Upper lobe of left lung (tissue), 6 donors: ENCODE results near the gene DENND1A. TPM values are rescaled to one million over a fixed set of nuclear protein-coding genes. Genes with fewer than 3 reads are reported as not detected.

Experiments used
- ATAC-seq, 2 donors: fragments of 200-7000 bp; cut with Tn5 transposase; one replicate each; pipeline ENCODE4 v1.9.1; 2022; ENCODE audit warnings: mild to moderate bottlenecking in 2 of 2, moderate library complexity in 2 of 2; ENCODE audit not compliant: low FRiP score in 2 of 2
- DNase-seq, 2 donors: peaks; one replicate each; pipeline ENCODE4 v3.0.0-alpha.2; 2019 to 2020
- H3K27ac ChIP-seq, 4 donors: fragments of 200-600 bp; sonication (generic); one replicate each; pipeline ENCODE4 v1.5.1; 2016 to 2019
- H3K27me3 ChIP-seq, 4 donors: fragments of 200-600 bp; sonication (generic); one replicate each; pipeline ENCODE4 v1.5.1; 2017 to 2019
- H3K36me3 ChIP-seq, 4 donors: fragments of 200-600 bp; sonication (generic); one replicate each; pipeline ENCODE4 v1.5.1; 2016 to 2019
- H3K4me1 ChIP-seq, 4 donors: fragments of 200-600 bp; sonication (generic); one replicate each; pipeline ENCODE4 v1.5.1; 2018 to 2019
- H3K4me3 ChIP-seq, 4 donors: fragments of 200-600 bp; sonication (generic); one replicate each; pipeline ENCODE4 v1.5.1; 2017 to 2019; ENCODE audit warnings: mild to moderate bottlenecking in 2 of 4, moderate library complexity in 1 of 4
- H3K9me3 ChIP-seq, 4 donors: fragments of 200-600 bp; sonication (generic); one replicate each; pipeline ENCODE4 v1.5.1; 2018 to 2019
- CTCF ChIP-seq, 6 experiments: fragments of 450-650 bp in 4 of 6; fragments of 200-600 bp in 2 of 6; sonication (generic) in 2 of 6; IDR thresholded peaks; one replicate each; pipeline ENCODE4 v1.5.1; 2016 to 2019; ENCODE audit warnings: antibody characterized with exemption in 6 of 6
- EP300 ChIP-seq, 4 donors: sonication (generic); formaldehyde crosslinking; IDR thresholded peaks; one replicate each; pipeline ENCODE4 v1.5.1; 2017; ENCODE audit warnings: antibody characterized with exemption in 4 of 4, control low read depth in 2 of 4
- POLR2A ChIP-seq, 4 donors: fragments of 450-650 bp; IDR thresholded peaks; one replicate each; pipeline ENCODE4 v1.5.1; 2016 to 2017; ENCODE audit warnings: antibody characterized with exemption in 4 of 4, mild to moderate bottlenecking in 2 of 4
- POLR2AphosphoS5 ChIP-seq, 2 donors: sonication (generic); formaldehyde crosslinking; IDR thresholded peaks; one replicate each; pipeline ENCODE4 v1.5.1; 2017; ENCODE audit warnings: antibody characterized with exemption in 2 of 2
- WGBS, 2 donors: methylation state at CpG; one replicate each; pipeline ENCODE4 v1.1.5; 2017 to 2018; 5-methylcytosine and 5-hydroxymethylcytosine counted together
- total RNA-seq, 6 donors: library from RNA; depleted of rRNA in 4 of 6; stranded (reverse); fragments of >200 nt in 4 of 6; gene quantifications; one replicate each; pipeline versions ENCODE4 v1.1.0 to v1.2.1, GENCODE V29; 2016 to 2021
- donor health status: DM: no; HTN: no; CAD: no; lungs with moderate emphysema.
- donor health status: DM: no; HTN: yes; CAD: no; lungs with severe emphysema.

Gene DENND1A
- total RNA-seq, 6 donors from 2014 or later: 9.8 to 46.1 (median 16.0) TPM

- no peak overlapping the region for H3K27ac ChIP-seq
- no peaks in the 10 kb centered on the region for H3K27me3 ChIP-seq
- no peak overlapping the region for H3K4me3 ChIP-seq
- H3K9me3 ChIP-seq: no peaks in the 10 kb centered on the region
- no peaks in the 10 kb centered on the region for H3K4me1 ChIP-seq
- no peak for ATAC-seq
- no peak for TF ChIP-seq POLR2A (IDR thresholded peaks at IDR 0.05)
- no peak for TF ChIP-seq POLR2AphosphoS5 (IDR thresholded peaks at IDR 0.05)
- no peak for TF ChIP-seq EP300 (IDR thresholded peaks at IDR 0.05)
- no peak for TF ChIP-seq CTCF (IDR thresholded peaks at IDR 0.05)
- peaks cover 0 to 8% (median under 1%) of the 10 kb centered on the region in 4 donors for H3K36me3 ChIP-seq
- 45 to 72% methylated on average over 14 of the region's 14 CpGs for WGBS, 2 donors
- DNase-seq: no peak
These were observed 542.2 kb downstream of the DENND1A start for GRCh38 chr9:123387686-123388085.

- ATAC-seq: no peak
- H3K4me3 ChIP-seq: no peak overlapping the region
- H3K9me3 ChIP-seq: no peaks in the 10 kb centered on the region
- H3K36me3 ChIP-seq: peaks cover 0 to 21% (median 6%) of the 10 kb centered on the region in 4 donors
- H3K27me3 ChIP-seq: no peaks in the 10 kb centered on the region
- TF ChIP-seq POLR2A (IDR thresholded peaks at IDR 0.05): no peak
- TF ChIP-seq POLR2AphosphoS5 (IDR thresholded peaks at IDR 0.05): no peak
- no peak for TF ChIP-seq CTCF (IDR thresholded peaks at IDR 0.05)
- TF ChIP-seq EP300 (IDR thresholded peaks at IDR 0.05): no peak
- 90 to 92% methylated on average over 20 to 27 of the region's 27 CpGs for WGBS, 2 donors
- DNase-seq: peak in 1 of 2 donors; percentile 70
- H3K27ac ChIP-seq: no peak overlapping the region
- H3K4me1 ChIP-seq: no peaks in the 10 kb centered on the region
These were observed 546.3 kb downstream of the DENND1A start for GRCh38 chr9:123383512-123384170.

GRCh38 chr9:123382653-123383511 is 547.0 kb downstream of the DENND1A start:
- WGBS, 2 donors: 93 to 98% methylated on average over 15 to 27 of the region's 27 CpGs
- Histone ChIP-seq H3K27me3 (no peaks in the 10 kb centered on the region), H3K9me3 (no peaks in the 10 kb centered on the region), H3K4me1 (no peaks in the 10 kb centered on the region), H3K4me3 (no peak overlapping the region), H3K27ac (no peak overlapping the region), H3K36me3 (peaks cover 0 to 21% (median 6%) of the 10 kb centered on the region in 4 donors)
- ATAC-seq (no peak), DNase-seq (no peak)
- TF ChIP-seq POLR2A (IDR thresholded peaks at IDR 0.05): no peak
- no peak for TF ChIP-seq EP300 (IDR thresholded peaks at IDR 0.05)
- TF ChIP-seq POLR2AphosphoS5 (IDR thresholded peaks at IDR 0.05): no peak
- no peak for TF ChIP-seq CTCF (IDR thresholded peaks at IDR 0.05)

GRCh38 chr9:123380852-123381705 is 548.8 kb downstream of the DENND1A start:
- H3K27me3 ChIP-seq: no peaks in the 10 kb centered on the region
- H3K4me1 ChIP-seq: peaks cover 0 to under 1% (median 0%) of the 10 kb centered on the region in 4 donors
- no peak for TF ChIP-seq POLR2A (IDR thresholded peaks at IDR 0.05)
- no peak for TF ChIP-seq EP300 (IDR thresholded peaks at IDR 0.05)
- no peak for TF ChIP-seq POLR2AphosphoS5 (IDR thresholded peaks at IDR 0.05)
- no peak for TF ChIP-seq CTCF (IDR thresholded peaks at IDR 0.05)
- H3K27ac ChIP-seq: no peak overlapping the region
- DNase-seq: peak in 1 of 2 donors; percentile 72
- WGBS, 2 donors: 93 to 94% methylated on average over 15 to 28 of the region's 28 CpGs
- peaks cover 0 to 21% (median 6%) of the 10 kb centered on the region in 4 donors for H3K36me3 ChIP-seq
- no peak overlapping the region for H3K4me3 ChIP-seq
- ATAC-seq: no peak
- no peaks in the 10 kb centered on the region for H3K9me3 ChIP-seq
